Glomerular endothelial cell (primary cell): ENCODE results near the gene DCLRE1C. TPM values are rescaled to one million over a fixed set of nuclear protein-coding genes. Genes with fewer than 3 reads are reported as not detected.

ENCODE experiments used
- total RNA-seq: library from RNA; depleted of rRNA; stranded (reverse); fragments of >200 nt; gene quantifications from 2 replicates; pipeline ENCODE4 v1.2.3, GENCODE V29; 2015

DCLRE1C gene
- total RNA-seq, 1 donor from 2014 or later = 6.9 TPM

Other genes with a start within 250 kb of the DCLRE1C start
- 70.8 and 81.1 TPM in 2 replicates for gene FAM107B, start 179.2 kb downstream of the DCLRE1C start, total RNA-seq
- gene CDNF, start 116.1 kb downstream of the DCLRE1C start, total RNA-seq = 5.8 TPM in 1 of 2 replicates, not detected in the other
- 8.0 and 10.3 TPM in 2 replicates for gene HSPA14, start 115.8 kb downstream of the DCLRE1C start, total RNA-seq
- gene MSANTD7, start 115.8 kb downstream of the DCLRE1C start, total RNA-seq = 10.5 and 13.8 TPM in 2 replicates
- gene SUV39H2, start 75.2 kb downstream of the DCLRE1C start, total RNA-seq = 6.2 and 9.8 TPM in 2 replicates
- not detected in 2 replicates for gene MEIG1, start 5.3 kb upstream of the DCLRE1C start, total RNA-seq
- gene OLAH, start 89.8 kb upstream of the DCLRE1C start, total RNA-seq = 0.34 and 0.35 TPM in 2 replicates
- gene ACBD7, start 134.7 kb upstream of the DCLRE1C start, total RNA-seq = 1.4 TPM in 1 of 2 replicates, not detected in the other
- gene RPP38, start 143.3 kb upstream of the DCLRE1C start, total RNA-seq = 5.7 and 14.9 TPM in 2 replicates
- 133 and 158 TPM in 2 replicates for gene NMT2, start 214.6 kb upstream of the DCLRE1C start, total RNA-seq